CD4-positive, alpha-beta T cell (primary cell): ENCODE measurements around the gene EXOSC2. TPM values are rescaled to one million over a fixed set of nuclear protein-coding genes. Genes with fewer than 3 reads are reported as not detected.

Experiments used
- ATAC-seq: fragments of 200-7000 bp; cut with Tn5 transposase; one replicate; pipeline ENCODE4 v1.10.0; 2022; ENCODE audit warnings: mild to moderate bottlenecking; ENCODE audit not compliant: poor library complexity
- CTCF ChIA-PET: fragments of 350-600 bp; sonication (Branson Sonifier 250); formaldehyde crosslinking; loops from one replicate; lab custom pipeline; 2021; ENCODE audit warnings: antibody characterized with exemption, inconsistent platforms; lab: Charles Lee
- POLR2A ChIA-PET: fragments of 350-600 bp; sonication (Branson Sonifier 250); formaldehyde crosslinking; loops from one replicate; lab custom pipeline; 2021; ENCODE audit warnings: antibody characterized with exemption, inconsistent platforms; lab: Charles Lee
- DNase-seq, 14 experiments: peaks; one replicate each; pipeline ENCODE4 v3.0.0-alpha.2; 2013 to 2020; ENCODE audit warnings: mixed read lengths in 2 of 14
- H3K27ac ChIP-seq, 2 donors: one replicate each; pipeline versions ENCODE4 v1.5.1 to v1.7.0; 2013; ENCODE audit warnings: low read length in 2 of 2, low read depth in 1 of 2, mild to moderate bottlenecking in 1 of 2
- H3K27me3 ChIP-seq, 2 experiments: 1 replicate in 1 of 2; 2 replicates in 1 of 2; pipeline versions ENCODE4 v1.6.1 to v1.7.0; 2013; ENCODE audit warnings: low read length in 2 of 2, control low read depth in 1 of 2, mild to moderate bottlenecking in 1 of 2, moderate library complexity in 1 of 2; ENCODE audit not compliant: insufficient read depth in 2 of 2, control insufficient read depth in 1 of 2
- H3K36me3 ChIP-seq: one replicate; pipeline ENCODE4 v1.6.1; 2013; ENCODE audit warnings: low read length, control low read depth; ENCODE audit not compliant: insufficient read depth
- H3K4me1 ChIP-seq: one replicate; pipeline ENCODE4 v1.6.1; 2013; ENCODE audit warnings: low read length, control low read depth; ENCODE audit not compliant: insufficient read depth
- H3K4me3 ChIP-seq: one replicate; pipeline ENCODE4 v1.5.1; 2013; ENCODE audit warnings: mild to moderate bottlenecking, low read length, moderate library complexity
- H3K9me3 ChIP-seq, 2 experiments: 1 replicate in 1 of 2; 2 replicates in 1 of 2; pipeline versions ENCODE4 v1.6.1 to v1.7.0; 2013; ENCODE audit warnings: low read length in 2 of 2, mild to moderate bottlenecking in 2 of 2, control low read depth in 1 of 2, moderate library complexity in 1 of 2; ENCODE audit not compliant: control insufficient read depth in 1 of 2, insufficient read depth in 1 of 2
- H3K27ac Mint-ChIP-seq: one replicate; pipeline ENCODE4 v1.8.0; 2020; ENCODE audit warnings: mixed read lengths
- H3K27me3 Mint-ChIP-seq: one replicate; pipeline ENCODE4 v1.8.0; 2021; ENCODE audit warnings: mixed read lengths
- H3K36me3 Mint-ChIP-seq: one replicate; pipeline ENCODE4 v1.8.0; 2021; ENCODE audit warnings: low read depth, mixed read lengths
- H3K4me1 Mint-ChIP-seq: one replicate; pipeline ENCODE4 v1.8.0; 2021; ENCODE audit warnings: low read depth, mixed read lengths
- H3K4me3 Mint-ChIP-seq: one replicate; pipeline ENCODE4 v1.8.0; 2020; ENCODE audit warnings: mild to moderate bottlenecking, mixed read lengths
- H3K9me3 Mint-ChIP-seq: one replicate; pipeline ENCODE4 v1.8.0; 2020; ENCODE audit warnings: mixed read lengths
- CTCF ChIP-seq: fragments of 200-600 bp; IDR thresholded peaks from one replicate; pipeline ENCODE4 v1.8.0; 2022; ENCODE audit warnings: antibody characterized with exemption, mild to moderate bottlenecking
- intact Hi-C, 2 experiments: fragments of 100-400 bp; cut with DNase I in 1 of 2; cut with micrococcal nuclease in 1 of 2; formaldehyde crosslinking; loops; one replicate each; pipeline versions ENCODE4 v1.15.1 to v1.9.0; 2023 to 2025; cut with DNase I, micrococcal nuclease
- total RNA-seq, 174 experiments: library from RNA in 2 of 174; stranded (reverse) in 2 of 174; gene quantifications; one replicate each; pipeline ENCODE4 v1.2.3 and lab custom pipeline; 2021 to 2026

Gene EXOSC2
- total RNA-seq, 2 experiments from 2014 or later = 49.2 to 50.2 TPM

GRCh38 chr9:130668196-130668595, 25.4 kb upstream of the EXOSC2 start:
- POLR2A ChIA-PET = no interaction called here

GRCh38 chr9:130668659-130669058, 24.9 kb upstream of the EXOSC2 start:
- DNase-seq (no peak), ATAC-seq (no peak)
- no peaks in the 10 kb centered on the region for H3K36me3 Mint-ChIP-seq
- H3K9me3 Mint-ChIP-seq = no peaks in the 10 kb centered on the region
- no peak for TF ChIP-seq CTCF
- H3K4me3 ChIP-seq = no peak overlapping the region
- H3K27me3 Mint-ChIP-seq = peaks cover 46% of the 10 kb centered on the region
- peaks cover 0 to 22% of the 10 kb centered on the region in 2 experiments for H3K9me3 ChIP-seq
- CTCF ChIA-PET = no interaction called here
- H3K4me1 Mint-ChIP-seq = peaks cover 8% of the 10 kb centered on the region
- peaks cover 25% of the 10 kb centered on the region for H3K4me1 ChIP-seq
- no peak overlapping the region for H3K4me3 Mint-ChIP-seq
- intact Hi-C loops = no loop called here
- POLR2A ChIA-PET = no interaction called here
- peaks cover 35 to 44% of the 10 kb centered on the region in 2 experiments for H3K27me3 ChIP-seq
- no peak overlapping the region for H3K27ac Mint-ChIP-seq
- no peaks in the 10 kb centered on the region for H3K36me3 ChIP-seq
- H3K27ac ChIP-seq = no peak overlapping the region

More at GRCh38 chr9:130668196-130668595, 25.4 kb upstream of the EXOSC2 start:
- DNase-seq (no peak), ATAC-seq (no peak)
- H3K9me3 Mint-ChIP-seq = no peaks in the 10 kb centered on the region
- no peaks in the 10 kb centered on the region for H3K36me3 Mint-ChIP-seq
- CTCF ChIA-PET = no interaction called here
- Histone ChIP-seq H3K36me3 (no peaks in the 10 kb centered on the region), H3K9me3 (peaks cover 0 to 22% of the 10 kb centered on the region in 2 experiments), H3K27me3 (peaks cover 37 to 48% of the 10 kb centered on the region in 2 experiments), H3K27ac (no peak overlapping the region), H3K4me1 (peaks cover 30% of the 10 kb centered on the region), H3K4me3 (no peak overlapping the region)
- H3K27me3 Mint-ChIP-seq = peaks cover 50% of the 10 kb centered on the region
- no peak for TF ChIP-seq CTCF
- H3K27ac Mint-ChIP-seq = no peak overlapping the region
- intact Hi-C loops = no loop called here
- H3K4me1 Mint-ChIP-seq = peaks cover 8% of the 10 kb centered on the region
- H3K4me3 Mint-ChIP-seq = no peak overlapping the region

GRCh38 chr9:130669965-130670364, 23.6 kb upstream of the EXOSC2 start:
- Histone ChIP-seq H3K27me3 (peaks cover 24 to 32% of the 10 kb centered on the region in 2 experiments), H3K4me1 (peaks cover 12% of the 10 kb centered on the region), H3K36me3 (no peaks in the 10 kb centered on the region), H3K27ac (no peak overlapping the region), H3K9me3 (peaks cover 0 to 22% of the 10 kb centered on the region in 2 experiments), H3K4me3 (no peak overlapping the region)
- Mint-ChIP-seq H3K27ac (no peak overlapping the region), H3K4me3 (no peak overlapping the region), H3K27me3 (peaks cover 37% of the 10 kb centered on the region), H3K36me3 (no peaks in the 10 kb centered on the region), H3K4me1 (peaks cover 7% of the 10 kb centered on the region), H3K9me3 (no peaks in the 10 kb centered on the region)
- ChIA-PET CTCF (no interaction called here), POLR2A (no interaction called here)
- no peak for ATAC-seq
- no peak for TF ChIP-seq CTCF
- intact Hi-C loops = no loop called here
- DNase-seq = no peak
